A549 (cell line): ENCODE measurements around the gene RHNO1. TPM values are rescaled to one million over a fixed set of nuclear protein-coding genes. Genes with fewer than 3 reads are reported as not detected.

Experiments
- ATAC-seq, 2 experiments: fragments of 200-7000 bp in 1 of 2; fragments of >200 bp in 1 of 2; cut with Nextera tagmentation in 1 of 2; cut with Tn5 transposase in 1 of 2; 3 replicates each; pipeline versions ENCODE4 v1.8.0 to v1.9.1; 2018 to 2020; ENCODE audit warnings: mild to moderate bottlenecking in 1 of 2, moderate library complexity in 1 of 2
- CTCF ChIA-PET: fragments of 300-600 bp; sonication (Branson Sonifier 250); formaldehyde crosslinking; extraction: SDS; loops from one replicate; lab custom pipeline; 2021; ENCODE audit warnings: antibody characterized with exemption, inconsistent platforms; lab: Yijun Ruan, JAX
- POLR2A ChIA-PET: fragments of 350-600 bp; formaldehyde crosslinking; extraction: SDS; loops from one replicate; lab custom pipeline; 2021; ENCODE audit warnings: antibody characterized with exemption, inconsistent platforms; lab: Yijun Ruan, JAX
- DNase-seq, 2 experiments: peaks; one replicate each; pipeline versions ENCODE4 v3.0.0 to v3.0.0-alpha.2; 2011 to 2016; ENCODE audit warnings: low read depth in 1 of 2, low spot score in 1 of 2
- FAIRE-seq: peaks from 2 replicates; lab custom pipeline; 2011; peaks lifted over from hg19 to GRCh38; lab: Jason Lieb, UNC
- H3K27ac ChIP-seq, 2 experiments: fragments of >200 bp; sonication (Bioruptor Twin); formaldehyde crosslinking; 3 replicates each; pipeline ENCODE4 v1.5.1; 2016 to 2017
- H3K4me1 ChIP-seq: fragments of >200 bp; sonication (Bioruptor Twin); formaldehyde crosslinking; 3 replicates; pipeline ENCODE4 v1.6.1; 2016
- H3K4me2 ChIP-seq: fragments of >200 bp; sonication (Bioruptor Twin); formaldehyde crosslinking; 3 replicates; pipeline ENCODE4 v1.6.1; 2016
- H3K4me3 ChIP-seq: fragments of >200 bp; sonication (Bioruptor Twin); formaldehyde crosslinking; 3 replicates; pipeline ENCODE4 v1.5.1; 2016
- H3K9me3 ChIP-seq: fragments of >200 bp; sonication (Bioruptor Twin); formaldehyde crosslinking; 3 replicates; pipeline ENCODE4 v1.6.1; 2016
- CBX2 ChIP-seq: fragments of 200-600 bp; sonication (generic); IDR thresholded peaks from 2 replicates; pipeline ENCODE4 v1.6.1; 2016; ENCODE audit warnings: low read depth, mild to moderate bottlenecking, borderline replicate concordance
- CHD4 ChIP-seq: fragments of 200-600 bp; sonication (generic); IDR thresholded peaks from 2 replicates; pipeline ENCODE4 v1.6.1; 2016; ENCODE audit warnings: antibody characterized with exemption, mild to moderate bottlenecking, borderline replicate concordance
- EHMT2 ChIP-seq: fragments of 200-600 bp; sonication (generic); IDR thresholded peaks from 2 replicates; pipeline ENCODE4 v1.6.1; 2016; ENCODE audit warnings: antibody characterized with exemption, low read depth, mild to moderate bottlenecking, moderate library complexity
- FOSL2 ChIP-seq, 2 experiments: fragments of 450-650 bp in 1 of 2; fragments of >200 bp in 1 of 2; sonication (Bioruptor Twin) in 1 of 2; formaldehyde crosslinking; IDR thresholded peaks; 2 replicates each; pipeline versions ENCODE4 v1.5.0 to v1.6.1; 2016 to 2020; ENCODE audit warnings: mild to moderate bottlenecking in 1 of 2, moderate library complexity in 1 of 2
- FOXS1 ChIP-seq: fragments of 250-450 bp; sonication (Bioruptor Pico); IDR thresholded peaks from 2 replicates; pipeline ENCODE4 v1.5.0; 2020; ENCODE audit warnings: mild to moderate bottlenecking, moderate library complexity
- GATA3 ChIP-seq: IDR thresholded peaks from 2 replicates; pipeline ENCODE4 v1.6.1; 2012; ENCODE audit warnings: borderline replicate concordance
- JUNB ChIP-seq: fragments of >200 bp; sonication (Bioruptor Twin); formaldehyde crosslinking; IDR thresholded peaks from 2 replicates; pipeline ENCODE4 v1.6.1; 2016
- POLR2AphosphoS2 ChIP-seq: conservative IDR thresholded peaks from 2 replicates; pipeline ENCODE4 v1.6.1; 2012; ENCODE audit warnings: low read length, improper control_type of control experiment, inconsistent platforms
- WGBS: methylation state at CpG from one replicate; pipeline ENCODE4 v1.1.6; 2017; ENCODE audit errors: missing lambda C conversion rate; 5-methylcytosine and 5-hydroxymethylcytosine counted together
- polyA plus RNA-seq, 4 experiments: library from polyadenylated mRNA; depleted of rRNA in 3 of 4; stranded (reverse); fragments of >200 nt; fragmentation: RNase III in 1 of 4; extraction: RNeasy Plus Mini Kit Qiagen cat#74134 plus additional on column Dnase treatment in 1 of 4; gene quantifications; 2 replicates in 3 of 4; 3 replicates in 1 of 4; pipeline ENCODE4 v1.2.3, GENCODE V29; 2011 to 2017
- TF ChIP-seq, protein P1 (sequence below): fragments of >200 bp; sonication (Bioruptor Twin); formaldehyde crosslinking; IDR thresholded peaks from 3 replicates; pipeline ENCODE4 v1.6.1; 2016
- TF ChIP-seq, protein P2 (sequence below): fragments of 200-600 bp; sonication (generic); IDR thresholded peaks from 2 replicates; pipeline ENCODE4 v1.6.1; 2016; ENCODE audit warnings: antibody characterized with exemption, mild to moderate bottlenecking, moderate library complexity

RHNO1 gene
- polyA plus RNA-seq, 2 of the 4 experiments (the other 2 are of a cell fraction) = 35.7 to 85.9 TPM

- Histone ChIP-seq H3K9me3 (no peaks in the 10 kb centered on the region), H3K4me2 (peak overlapping the region; percentile 30; the same call in 2 of the 3 replicates), H3K4me3 (no peak overlapping the region), H3K4me1 (peaks cover 15% of the 10 kb centered on the region), H3K27ac (no peak overlapping the region)
- ChIA-PET POLR2A (interaction anchor here (0.7 to 1.2 kb wide), 2 partner anchors 157 to 193 kb away, joined by 6 to 9 read pairs; no protein-coding TSS in a partner anchor), CTCF (interaction anchor here (0.6 to 6.8 kb wide), 35 partner anchors 8 to 175 kb away, joined by 3 to 70 read pairs (median 4); partner anchors contain the start of genes FOXM1 and RHNO1)
- DNase-seq (no peak), FAIRE-seq (no peak), ATAC-seq (peak; percentile 54 to 59)
- 32% methylated on average over 2 of the region's 2 CpGs for WGBS
- TF ChIP-seq EHMT2 = no peak
- TF ChIP-seq, protein P1, sequence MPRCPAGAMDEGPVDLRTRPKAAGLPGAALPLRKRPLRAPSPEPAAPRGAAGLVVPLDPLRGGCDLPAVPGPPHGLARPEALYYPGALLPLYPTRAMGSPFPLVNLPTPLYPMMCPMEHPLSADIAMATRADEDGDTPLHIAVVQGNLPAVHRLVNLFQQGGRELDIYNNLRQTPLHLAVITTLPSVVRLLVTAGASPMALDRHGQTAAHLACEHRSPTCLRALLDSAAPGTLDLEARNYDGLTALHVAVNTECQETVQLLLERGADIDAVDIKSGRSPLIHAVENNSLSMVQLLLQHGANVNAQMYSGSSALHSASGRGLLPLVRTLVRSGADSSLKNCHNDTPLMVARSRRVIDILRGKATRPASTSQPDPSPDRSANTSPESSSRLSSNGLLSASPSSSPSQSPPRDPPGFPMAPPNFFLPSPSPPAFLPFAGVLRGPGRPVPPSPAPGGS = no peak
- no peak for TF ChIP-seq JUNB
These were observed 7.8 kb downstream of the RHNO1 start for GRCh38 chr12:2884810-2885209.

DNA sequence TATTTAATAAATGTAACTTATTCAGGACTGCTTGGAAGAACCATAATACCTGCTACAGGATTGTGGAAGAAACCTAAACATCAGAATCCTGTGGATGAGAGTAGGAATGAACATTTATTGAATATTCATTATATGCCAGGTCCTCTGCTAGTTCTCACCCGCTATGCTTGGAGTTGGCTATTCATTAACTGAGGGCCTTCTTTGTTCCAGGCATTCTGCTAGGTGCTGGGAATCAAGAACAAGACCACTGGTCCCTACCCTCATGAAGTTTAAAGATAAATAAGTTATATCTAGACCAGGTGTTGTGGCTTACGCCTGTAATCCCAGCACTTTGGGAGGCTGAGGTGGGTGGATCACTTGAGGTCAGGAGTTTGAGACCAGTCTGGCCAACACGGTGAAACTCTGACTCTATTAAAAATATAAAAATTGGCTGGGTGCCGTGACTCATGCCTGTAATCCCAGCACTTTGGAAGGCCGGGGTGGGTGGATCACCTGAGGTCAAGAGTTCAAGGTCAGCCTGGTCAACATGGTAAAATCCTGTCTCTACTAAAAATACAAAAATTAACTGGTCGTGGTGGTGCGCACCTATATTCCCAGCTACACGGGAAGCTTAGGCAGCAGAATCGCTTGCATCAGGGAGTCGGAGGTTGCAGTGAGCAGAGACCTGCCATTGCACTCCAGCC is 9.9 kb downstream of the RHNO1 start:
- Histone ChIP-seq H3K4me3 (no peak overlapping the region), H3K27ac (no peak overlapping the region), H3K4me1 (peaks cover 22% of the 10 kb centered on the region), H3K4me2 (no peak overlapping the region), H3K9me3 (no peaks in the 10 kb centered on the region)
- TF ChIP-seq POLR2AphosphoS2 (no peak), CBX2 (no peak), FOXS1 (CRISPR knock-in tag) (no peak), GATA3 (no peak)
- TF ChIP-seq, protein P2, sequence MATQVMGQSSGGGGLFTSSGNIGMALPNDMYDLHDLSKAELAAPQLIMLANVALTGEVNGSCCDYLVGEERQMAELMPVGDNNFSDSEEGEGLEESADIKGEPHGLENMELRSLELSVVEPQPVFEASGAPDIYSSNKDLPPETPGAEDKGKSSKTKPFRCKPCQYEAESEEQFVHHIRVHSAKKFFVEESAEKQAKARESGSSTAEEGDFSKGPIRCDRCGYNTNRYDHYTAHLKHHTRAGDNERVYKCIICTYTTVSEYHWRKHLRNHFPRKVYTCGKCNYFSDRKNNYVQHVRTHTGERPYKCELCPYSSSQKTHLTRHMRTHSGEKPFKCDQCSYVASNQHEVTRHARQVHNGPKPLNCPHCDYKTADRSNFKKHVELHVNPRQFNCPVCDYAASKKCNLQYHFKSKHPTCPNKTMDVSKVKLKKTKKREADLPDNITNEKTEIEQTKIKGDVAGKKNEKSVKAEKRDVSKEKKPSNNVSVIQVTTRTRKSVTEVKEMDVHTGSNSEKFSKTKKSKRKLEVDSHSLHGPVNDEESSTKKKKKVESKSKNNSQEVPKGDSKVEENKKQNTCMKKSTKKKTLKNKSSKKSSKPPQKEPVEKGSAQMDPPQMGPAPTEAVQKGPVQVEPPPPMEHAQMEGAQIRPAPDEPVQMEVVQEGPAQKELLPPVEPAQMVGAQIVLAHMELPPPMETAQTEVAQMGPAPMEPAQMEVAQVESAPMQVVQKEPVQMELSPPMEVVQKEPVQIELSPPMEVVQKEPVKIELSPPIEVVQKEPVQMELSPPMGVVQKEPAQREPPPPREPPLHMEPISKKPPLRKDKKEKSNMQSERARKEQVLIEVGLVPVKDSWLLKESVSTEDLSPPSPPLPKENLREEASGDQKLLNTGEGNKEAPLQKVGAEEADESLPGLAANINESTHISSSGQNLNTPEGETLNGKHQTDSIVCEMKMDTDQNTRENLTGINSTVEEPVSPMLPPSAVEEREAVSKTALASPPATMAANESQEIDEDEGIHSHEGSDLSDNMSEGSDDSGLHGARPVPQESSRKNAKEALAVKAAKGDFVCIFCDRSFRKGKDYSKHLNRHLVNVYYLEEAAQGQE = no peak
- FAIRE-seq = no peak
- no peak for ATAC-seq
- ChIA-PET CTCF (interaction anchor here (0.7 to 6.8 kb wide), 10 partner anchors 8 to 147 kb away, joined by 3 to 70 read pairs (median 4); no protein-coding TSS in a partner anchor), POLR2A (interaction anchor here (1.5 kb wide), 1 partner anchor 10 kb away, joined by 6 read pairs; the partner anchor contains the start of genes FOXM1 and RHNO1)
- DNase-seq = no peak
- WGBS = 85% methylated on average over 10 of the region's 10 CpGs

DNA sequence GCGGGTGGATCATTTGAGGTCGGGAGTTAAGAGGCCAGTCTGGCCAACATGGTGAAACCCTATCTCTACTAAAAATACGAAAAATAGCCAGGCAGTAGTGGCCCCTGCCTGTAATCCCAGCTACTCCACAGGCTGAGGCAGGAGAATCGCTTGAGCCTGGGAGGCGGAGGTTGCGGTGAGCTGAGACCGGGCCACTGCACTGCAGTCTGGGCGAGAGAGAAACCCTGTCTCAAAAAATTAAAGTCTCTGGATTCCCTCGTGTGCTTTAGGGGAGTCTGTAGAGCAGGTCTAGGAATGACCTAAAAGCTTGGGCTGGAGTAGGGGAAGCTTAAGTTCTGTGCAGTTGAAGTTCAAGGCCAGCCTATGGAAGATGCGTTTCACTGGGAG is 13.0 kb downstream of the RHNO1 start:
- H3K9me3 ChIP-seq = no peaks in the 10 kb centered on the region
- ChIA-PET CTCF (interaction anchor here (1.4 to 3.8 kb wide), 3 partner anchors 9 to 55 kb away, joined by 4 to 16 read pairs (median 6); no protein-coding TSS in a partner anchor), POLR2A (interaction anchor here (1.0 to 2.2 kb wide), 5 partner anchors 13 to 152 kb away, joined by 3 to 14 read pairs (median 3); partner anchors contain the start of genes FOXM1, RHNO1 and TEAD4)
- H3K27ac ChIP-seq = peak overlapping the region; percentile 87 to 89
- FAIRE-seq (no peak), ATAC-seq (no peak), DNase-seq (no peak)
- H3K4me1 ChIP-seq = peaks cover 25% of the 10 kb centered on the region
- peak overlapping the region; percentile 88 for H3K4me2 ChIP-seq
- TF ChIP-seq FOSL2 (IDR thresholded peaks at IDR 0.05) = no peak
- TF ChIP-seq FOSL2 (CRISPR knock-in tag; IDR thresholded peaks at IDR 0.05) = peak; percentile 17; the same call in 1 of the 2 replicates
- no peak for TF ChIP-seq CHD4
- 77% methylated on average over 10 of the region's 10 CpGs for WGBS
- H3K4me3 ChIP-seq = peak overlapping the region; percentile 86
